Naive B cell (primary cell): ENCODE measurements around the gene TRAFD1. TPM values are rescaled to one million over a fixed set of nuclear protein-coding genes. Genes with fewer than 3 reads are reported as not detected.
"Not testable (repeated sequence)": the region's sequence is repeated elsewhere in the genome, so short reads cannot be mapped to it uniquely, and the experiment has no call there.

ENCODE experiments used
- ATAC-seq, 2 donors: fragments of 150-1000 bp; cut with Tn5 transposase; 2 replicates each; pipeline ENCODE4 v1.10.0; 2021; ENCODE audit warnings: low read depth in 2 of 2, mild to moderate bottlenecking in 2 of 2, moderate library complexity in 2 of 2
- DNase-seq: peaks from one replicate; pipeline ENCODE4 v3.0.0; 2022
- H3K27ac Mint-ChIP-seq, 6 donors: one replicate each; pipeline ENCODE4 v1.8.0; 2020 to 2022; ENCODE audit warnings: mild to moderate bottlenecking in 6 of 6, mixed read lengths in 6 of 6, moderate library complexity in 5 of 6, inconsistent platforms in 2 of 6
- H3K27me3 Mint-ChIP-seq, 3 donors: one replicate each; pipeline ENCODE4 v1.8.0; 2021 to 2022; ENCODE audit warnings: mixed read lengths in 3 of 3, mild to moderate bottlenecking in 1 of 3
- H3K36me3 Mint-ChIP-seq, 2 donors: one replicate each; pipeline ENCODE4 v1.8.0; 2020 to 2022; ENCODE audit warnings: mixed read lengths in 2 of 2, inconsistent platforms in 1 of 2, mild to moderate bottlenecking in 1 of 2
- H3K4me1 Mint-ChIP-seq, 3 donors: one replicate each; pipeline ENCODE4 v1.8.0; 2020 to 2022; ENCODE audit warnings: mixed read lengths in 3 of 3, inconsistent platforms in 1 of 3, mild to moderate bottlenecking in 1 of 3, moderate library complexity in 1 of 3
- H3K4me3 Mint-ChIP-seq, 8 donors: one replicate each; pipeline ENCODE4 v1.8.0; 2020 to 2022; ENCODE audit warnings: mild to moderate bottlenecking in 8 of 8, mixed read lengths in 8 of 8, moderate library complexity in 8 of 8, inconsistent platforms in 2 of 8
- H3K9me3 Mint-ChIP-seq, 7 donors: one replicate each; pipeline ENCODE4 v1.8.0; 2020 to 2022; ENCODE audit warnings: mixed read lengths in 7 of 7, mild to moderate bottlenecking in 5 of 7, inconsistent platforms in 2 of 7, moderate library complexity in 1 of 7
- polyA plus RNA-seq, 6 donors: library from polyadenylated mRNA; unstranded; fragments of 300-500 nt; fragmentation: Illumina TruSeq; gene quantifications; one replicate each; pipeline ENCODE4 v1.2.3, GENCODE V29; 2021; ENCODE audit warnings: low read depth in 6 of 6

TRAFD1 gene
- 10 to 100 TPM; 55.6 to 83.2 (median 80.2) TPM for polyA plus RNA-seq

GRCh38 chr12:112125250-112125999, at the start of gene TRAFD1:
Gene TRAFD1 (plus strand): TSS chr12:112125560. CDS start chr12:112130523, 4,963 bp downstream.
- peak; percentile 98 for DNase-seq
- H3K36me3 Mint-ChIP-seq, result no peaks in the 10 kb centered on the region
- H3K4me3 Mint-ChIP-seq, result peak within 1 kb of the TSS; percentile 75 to 98 (median 91)
- H3K27me3 Mint-ChIP-seq, result peaks cover 4 to 6% (median 6%) of the 10 kb centered on the region in 3 donors
- no peaks in the 10 kb centered on the region for H3K9me3 Mint-ChIP-seq
- H3K4me1 Mint-ChIP-seq, result peaks cover 17 to 41% (median 28%) of the 10 kb centered on the region in 3 donors
- H3K27ac Mint-ChIP-seq, result peak within 1 kb of the TSS; percentile 49 to 97 (median 78)
- ATAC-seq, result peak; percentile 98 to 99

- peak overlapping the region in 4 of 6 donors; percentile 5 to 64 (median 30) for H3K27ac Mint-ChIP-seq
- no peaks in the 10 kb centered on the region for H3K27me3 Mint-ChIP-seq
- H3K9me3 Mint-ChIP-seq, result no peaks in the 10 kb centered on the region
- no peak for DNase-seq
- no peak for ATAC-seq
- peaks cover 0 to 4% (median 0%) of the 10 kb centered on the region in 3 donors for H3K4me1 Mint-ChIP-seq
- H3K36me3 Mint-ChIP-seq, result peaks cover 8 to 26% of the 10 kb centered on the region in 2 donors
- H3K4me3 Mint-ChIP-seq, result no peak overlapping the region
Observed at GRCh38 chr12:112087055-112087850, 38.1 kb upstream of the TRAFD1 start.

DNA sequence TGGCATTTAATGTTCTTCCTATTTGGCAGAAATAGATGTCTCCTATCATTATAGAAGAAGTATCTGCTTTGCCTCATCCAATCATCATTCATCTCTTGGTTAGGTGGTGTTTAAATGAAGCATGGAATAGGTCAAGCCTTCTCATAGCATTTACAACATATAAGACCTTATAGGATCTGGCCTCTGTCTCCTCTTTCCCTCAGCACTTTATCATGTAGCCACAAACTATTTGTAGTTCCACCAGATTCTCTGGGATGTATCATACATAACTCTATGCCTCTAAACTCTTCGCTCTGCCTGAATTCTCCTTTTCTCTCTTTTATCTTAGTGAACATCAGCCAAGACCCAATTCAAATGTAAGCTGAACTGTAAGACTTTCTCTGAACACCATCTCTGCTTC, 37.5 kb upstream of the TRAFD1 start:
- no peak for ATAC-seq
- Mint-ChIP-seq H3K27ac (no peak overlapping the region), H3K4me3 (no peak overlapping the region), H3K9me3 (no peaks in the 10 kb centered on the region), H3K36me3 (peaks cover 5 to 24% of the 10 kb centered on the region in 2 donors), H3K27me3 (no peaks in the 10 kb centered on the region), H3K4me1 (peaks cover 0 to 4% (median 0%) of the 10 kb centered on the region in 3 donors)
- no peak for DNase-seq

GRCh38 chr12:112091563-112091962, 33.8 kb upstream of the TRAFD1 start:
- no peak overlapping the region for H3K4me3 Mint-ChIP-seq
- H3K9me3 Mint-ChIP-seq, result no peaks in the 10 kb centered on the region
- no peaks in the 10 kb centered on the region for H3K27me3 Mint-ChIP-seq
- peaks cover 14 to 16% (median 15%) of the 10 kb centered on the region in 3 donors for H3K4me1 Mint-ChIP-seq
- no peak overlapping the region for H3K27ac Mint-ChIP-seq
- ATAC-seq (no peak), DNase-seq (no peak)
- peaks cover 0 to 12% of the 10 kb centered on the region in 2 donors for H3K36me3 Mint-ChIP-seq

GRCh38 chr12:112096070-112096469, 29.3 kb upstream of the TRAFD1 start:
- ATAC-seq (peak; percentile 71 to 73), DNase-seq (no peak)
- peaks cover 4 to 6% of the 10 kb centered on the region in 2 donors for H3K36me3 Mint-ChIP-seq
- no peaks in the 10 kb centered on the region for H3K27me3 Mint-ChIP-seq
- no peaks in the 10 kb centered on the region for H3K9me3 Mint-ChIP-seq
- no peak overlapping the region for H3K4me3 Mint-ChIP-seq
- peak overlapping the region in 4 of 6 donors; percentile 33 to 83 (median 50) for H3K27ac Mint-ChIP-seq
- peaks cover 18 to 31% (median 24%) of the 10 kb centered on the region in 3 donors for H3K4me1 Mint-ChIP-seq

DNA sequence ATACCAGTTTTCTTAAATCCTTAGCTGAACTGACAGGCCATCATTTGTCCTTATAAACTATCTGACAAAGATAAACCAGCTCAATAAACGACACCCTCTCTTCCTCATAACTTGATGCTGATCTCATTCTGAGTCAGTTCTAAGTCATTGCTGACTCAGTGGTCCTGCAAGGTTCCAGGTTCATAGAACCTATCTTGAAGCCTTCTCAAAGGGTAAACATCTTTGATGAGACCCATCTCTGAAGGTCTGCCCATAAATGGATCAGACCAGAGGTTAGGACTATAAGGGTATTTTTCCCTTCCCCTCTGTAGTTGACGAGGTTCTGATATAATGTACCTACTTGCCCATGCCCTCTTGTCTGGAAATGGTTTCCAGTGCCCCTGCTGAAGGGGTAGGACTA, 28.7 kb upstream of the TRAFD1 start:
- Mint-ChIP-seq H3K27me3 (no peaks in the 10 kb centered on the region), H3K9me3 (no peaks in the 10 kb centered on the region), H3K4me1 (peaks cover 20 to 31% (median 26%) of the 10 kb centered on the region in 3 donors), H3K36me3 (peaks cover 7 to 9% of the 10 kb centered on the region in 2 donors), H3K4me3 (no peak overlapping the region), H3K27ac (peak overlapping the region in 4 of 6 donors; percentile 11 to 60 (median 36))
- ATAC-seq (no peak), DNase-seq (no peak)

- Mint-ChIP-seq H3K4me1 (peaks cover 23 to 35% (median 26%) of the 10 kb centered on the region in 3 donors), H3K27ac (no peak overlapping the region), H3K36me3 (peaks cover 7 to 9% of the 10 kb centered on the region in 2 donors), H3K27me3 (no peaks in the 10 kb centered on the region), H3K9me3 (no peaks in the 10 kb centered on the region), H3K4me3 (no peak overlapping the region)
- ATAC-seq (no peak), DNase-seq (no peak)
Observed at GRCh38 chr12:112097641-112098040, 27.7 kb upstream of the TRAFD1 start.

GRCh38 chr12:112100500-112100899, 24.9 kb upstream of the TRAFD1 start:
- not testable (repeated sequence) for ATAC-seq, H3K27me3 Mint-ChIP-seq, H3K36me3 Mint-ChIP-seq, H3K9me3 Mint-ChIP-seq, DNase-seq
- Mint-ChIP-seq H3K4me1 (peaks cover 35 to 50% (median 37%) of the 10 kb centered on the region in 3 donors), H3K27ac (peak overlapping the region in 2 of 6 donors; percentile 20 to 75), H3K4me3 (peak overlapping the region in 1 of 8 donors; percentile 16)

GRCh38 chr12:112102127-112102526, 23.2 kb upstream of the TRAFD1 start:
- ATAC-seq (no peak), DNase-seq (no peak)
- no peaks in the 10 kb centered on the region for H3K9me3 Mint-ChIP-seq
- H3K4me1 Mint-ChIP-seq, result peaks cover 33 to 47% (median 35%) of the 10 kb centered on the region in 3 donors
- H3K27me3 Mint-ChIP-seq, result no peaks in the 10 kb centered on the region
- H3K4me3 Mint-ChIP-seq, result peak overlapping the region in 1 of 8 donors; percentile 29
- peak overlapping the region in 1 of 6 donors; percentile 38 for H3K27ac Mint-ChIP-seq
- peaks cover 7 to 9% of the 10 kb centered on the region in 2 donors for H3K36me3 Mint-ChIP-seq

- not testable (repeated sequence) for H3K27me3 Mint-ChIP-seq
- peak overlapping the region in 1 of 6 donors; percentile 57 for H3K27ac Mint-ChIP-seq
Observed at GRCh38 chr12:112102746-112103145, 22.6 kb upstream of the TRAFD1 start.

DNA sequence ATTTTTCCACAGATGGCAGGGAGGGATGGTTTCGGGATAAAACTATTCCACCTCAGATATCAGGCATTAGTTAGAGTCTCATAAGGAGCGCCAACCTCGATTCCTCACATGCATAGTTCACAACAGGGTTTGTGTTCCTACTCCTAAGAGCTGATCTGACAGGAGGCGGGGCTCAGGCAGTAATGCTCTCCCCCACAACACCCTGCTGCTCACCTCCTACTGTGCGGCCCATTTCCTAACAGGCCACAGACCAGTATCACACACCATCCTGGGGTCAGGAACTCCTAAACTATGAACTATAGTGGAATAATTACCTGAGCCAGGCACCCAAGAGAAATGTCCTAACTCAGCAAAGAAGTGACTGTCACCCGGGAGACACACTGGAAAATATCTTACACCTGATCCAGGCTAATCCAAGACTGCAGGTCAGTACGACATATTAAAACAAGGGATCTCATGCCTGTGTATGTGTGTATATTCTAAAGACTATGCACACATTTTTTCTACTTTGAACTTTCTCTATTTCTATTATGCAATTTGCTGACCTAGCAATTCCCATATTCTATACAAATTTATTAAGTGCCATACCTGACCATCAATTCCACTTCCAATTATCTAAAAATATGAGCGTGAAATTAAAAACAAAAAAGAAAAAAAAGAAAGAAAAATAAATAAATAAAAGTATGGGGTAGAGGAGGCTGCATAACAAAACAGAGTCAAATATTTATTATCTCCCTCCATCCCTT, 21.4 kb upstream of the TRAFD1 start:
- H3K27me3 Mint-ChIP-seq, result no peaks in the 10 kb centered on the region
- ATAC-seq (no peak), DNase-seq (no peak)
- H3K9me3 Mint-ChIP-seq, result no peaks in the 10 kb centered on the region
- peaks cover 7 to 9% of the 10 kb centered on the region in 2 donors for H3K36me3 Mint-ChIP-seq
- peak overlapping the region in 1 of 6 donors; percentile 61 for H3K27ac Mint-ChIP-seq
- peaks cover 44 to 58% (median 52%) of the 10 kb centered on the region in 3 donors for H3K4me1 Mint-ChIP-seq
- peak overlapping the region in 2 of 8 donors; percentile 47 to 66 for H3K4me3 Mint-ChIP-seq

More at GRCh38 chr12:112102746-112103145, 22.6 kb upstream of the TRAFD1 start:
- H3K9me3 Mint-ChIP-seq, H3K36me3 Mint-ChIP-seq, DNase-seq, H3K4me3 Mint-ChIP-seq, ATAC-seq: not testable (repeated sequence)
- H3K4me1 Mint-ChIP-seq, result peaks cover 39 to 51% (median 41%) of the 10 kb centered on the region in 3 donors

GRCh38 chr12:112105891-112106290, 19.5 kb upstream of the TRAFD1 start:
- H3K4me1 Mint-ChIP-seq, result peaks cover 45 to 61% (median 50%) of the 10 kb centered on the region in 3 donors
- H3K27ac Mint-ChIP-seq, result no peak overlapping the region
- DNase-seq (no peak), ATAC-seq (no peak)
- peaks cover 5% of the 10 kb centered on the region in 2 donors for H3K36me3 Mint-ChIP-seq
- H3K27me3 Mint-ChIP-seq, result no peaks in the 10 kb centered on the region
- no peaks in the 10 kb centered on the region for H3K9me3 Mint-ChIP-seq
- H3K4me3 Mint-ChIP-seq, result peak overlapping the region in 3 of 8 donors; percentile 14 to 100 (median 45)
